Dedifferentiated amniotic fluid mesenchymal stem cell (primary cell): ENCODE data around the gene MAD1L1.
A peak's percentile ranks its signal among the peaks of the same experiment; 100 is the strongest.
"Not testable (repeated sequence)": the region's sequence is repeated elsewhere in the genome, so short reads cannot be mapped to it uniquely, and the experiment has no call there.

Experiments used
- DNase-seq: peaks from one replicate; pipeline ENCODE4 v3.0.0-alpha.2; 2016; ENCODE audit errors: extremely low spot score

MAD1L1 gene

GRCh38 chr7:2175091-2175490 lies 57.7 kb downstream of the MAD1L1 start:
- DNase-seq = peak; percentile 83

GRCh38 chr7:2173189-2173827 lies 59.4 kb downstream of the MAD1L1 start:
- DNase-seq = no peak

GRCh38 chr7:2172311-2173188 lies 60.2 kb downstream of the MAD1L1 start:
- peak; percentile 88 for DNase-seq

- no peak for DNase-seq
Measured at GRCh38 chr7:2171855-2172254, 60.9 kb downstream of the MAD1L1 start.

- no peak for DNase-seq
Measured at GRCh38 chr7:2170576-2171521, 61.9 kb downstream of the MAD1L1 start.

- DNase-seq = no peak
Measured at GRCh38 chr7:2169923-2170575, 62.7 kb downstream of the MAD1L1 start.

GRCh38 chr7:2168615-2169311 lies 64.0 kb downstream of the MAD1L1 start:
- no peak for DNase-seq

- no peak for DNase-seq
Measured at GRCh38 chr7:2166625-2167280, 66.0 kb downstream of the MAD1L1 start.

- DNase-seq = no peak
Measured at GRCh38 chr7:2165610-2166594, 66.8 kb downstream of the MAD1L1 start.

GRCh38 chr7:2165239-2165609 lies 67.5 kb downstream of the MAD1L1 start:
- DNase-seq = no peak

- DNase-seq = no peak
Measured at GRCh38 chr7:2164646-2165045, 68.1 kb downstream of the MAD1L1 start.

- DNase-seq = no peak
Measured at GRCh38 chr7:2163600-2164555, 68.9 kb downstream of the MAD1L1 start.

GRCh38 chr7:2162959-2163358 lies 69.8 kb downstream of the MAD1L1 start:
- no peak for DNase-seq

GRCh38 chr7:2162004-2162902 lies 70.5 kb downstream of the MAD1L1 start:
- DNase-seq = not testable (repeated sequence)

- DNase-seq = no peak
Measured at GRCh38 chr7:2159176-2159520, 73.6 kb downstream of the MAD1L1 start.

- DNase-seq = no peak
Measured at GRCh38 chr7:2158331-2159175, 74.2 kb downstream of the MAD1L1 start.
